OCI-LY7 (cell line): ENCODE measurements around the gene CPNE5.

Experiments used
- CTCF ChIP-seq: fragments of 200-600 bp; sonication (generic); conservative IDR thresholded peaks from 2 replicates; pipeline ENCODE4 v1.5.1; 2014; ENCODE audit warnings: mild to moderate bottlenecking, antibody characterized with exemption, low read length, moderate library complexity, mixed read lengths
- EZH2phosphoT487 ChIP-seq: fragments of 200-600 bp; sonication (generic); IDR thresholded peaks from 2 replicates; pipeline ENCODE4 v1.6.1; 2018; ENCODE audit warnings: low read depth, borderline replicate concordance, mild to moderate bottlenecking, mixed run types, antibody characterized with exemption, low read length, moderate library complexity, mixed read lengths

- TF ChIP-seq CTCF (no peak), EZH2phosphoT487 (no peak)
Measured at GRCh38 chr6:36793913-36794712, 45.1 kb downstream of the CPNE5 start.
